GM23338 (cell line): ENCODE measurements around the gene CNGA4. TPM values are rescaled to one million over a fixed set of nuclear protein-coding genes. Genes with fewer than 3 reads are reported as not detected.

ENCODE experiments used
- EZH2phosphoT487 ChIP-seq: fragments of 200-600 bp; sonication (generic); IDR thresholded peaks from one replicate; pipeline ENCODE4 v1.8.1; 2018; ENCODE audit warnings: antibody characterized with exemption; ENCODE audit not compliant: unreplicated experiment
- NANOG ChIP-seq: IDR thresholded peaks from 2 replicates; pipeline ENCODE4 v1.6.1; 2016; ENCODE audit warnings: antibody characterized with exemption, borderline replicate concordance
- STAT1 ChIP-seq: IDR thresholded peaks from one replicate; pipeline ENCODE4 v1.6.1; 2016; ENCODE audit warnings: antibody characterized with exemption; ENCODE audit not compliant: unreplicated experiment
- ZNF114 ChIP-seq: fragments of 250-450 bp; sonication (Bioruptor Pico); IDR thresholded peaks from 2 replicates; pipeline ENCODE4 v1.5.0; 2020; ENCODE audit warnings: mild to moderate bottlenecking, moderate library complexity
- polyA plus RNA-seq: library from polyadenylated mRNA; unstranded; fragments of >200 nt; fragmentation: Nextera tagmentation; extraction: Ambion mirVana; gene quantifications from 2 replicates; pipeline ENCODE4 v1.2.1, GENCODE V29; 2016
- total RNA-seq: library from RNA; depleted of rRNA; stranded (reverse); fragments of >200 nt; shearing (Covaris generic); gene quantifications from 2 replicates; pipeline ENCODE4 v1.2.3, GENCODE V29; 2014
- TF ChIP-seq, protein P1 (sequence below): fragments of 250-450 bp; sonication (Bioruptor Pico); IDR thresholded peaks from 2 replicates; pipeline ENCODE4 v1.5.0; 2020; ENCODE audit warnings: mild to moderate bottlenecking, moderate library complexity
- TF ChIP-seq, protein P2 (sequence below): IDR thresholded peaks from 2 replicates; pipeline ENCODE4 v1.6.1; 2016; ENCODE audit warnings: antibody characterized with exemption
- TF ChIP-seq, protein P3 (sequence below), 2 experiments: fragments of 200-600 bp in 1 of 2; sonication (generic) in 1 of 2; conservative IDR thresholded peaks; 2 replicates each; pipeline versions ENCODE4 v1.5.1 to v1.6.1; 2016 to 2017; ENCODE audit warnings: antibody characterized with exemption in 2 of 2, low read depth in 2 of 2, mild to moderate bottlenecking in 2 of 2, moderate library complexity in 1 of 2

Gene CNGA4
- total and polyA plus RNA-seq, 2 experiments from 2014 or later: 0.15 TPM; not detected in 1

DNA sequence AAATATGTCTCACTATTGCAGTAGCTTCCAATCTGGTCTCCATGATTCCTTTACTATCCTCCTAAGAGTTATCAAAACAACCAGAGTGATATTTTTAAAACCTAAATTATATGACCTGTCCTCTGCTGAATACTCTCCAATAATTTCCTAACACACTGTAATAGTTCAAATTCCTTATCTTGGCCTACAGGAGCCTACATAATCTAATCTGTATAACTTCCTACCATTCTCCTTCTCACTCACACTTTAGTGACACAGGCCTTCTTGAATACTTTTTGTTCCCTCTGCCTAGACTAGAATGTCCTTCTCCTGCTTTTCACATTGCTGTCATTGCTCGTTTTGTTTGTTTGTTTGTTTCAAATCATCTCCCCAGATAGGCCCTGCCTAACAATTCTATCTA, 13.9 kb upstream of the CNGA4 start (continued):
- TF ChIP-seq, protein P1, sequence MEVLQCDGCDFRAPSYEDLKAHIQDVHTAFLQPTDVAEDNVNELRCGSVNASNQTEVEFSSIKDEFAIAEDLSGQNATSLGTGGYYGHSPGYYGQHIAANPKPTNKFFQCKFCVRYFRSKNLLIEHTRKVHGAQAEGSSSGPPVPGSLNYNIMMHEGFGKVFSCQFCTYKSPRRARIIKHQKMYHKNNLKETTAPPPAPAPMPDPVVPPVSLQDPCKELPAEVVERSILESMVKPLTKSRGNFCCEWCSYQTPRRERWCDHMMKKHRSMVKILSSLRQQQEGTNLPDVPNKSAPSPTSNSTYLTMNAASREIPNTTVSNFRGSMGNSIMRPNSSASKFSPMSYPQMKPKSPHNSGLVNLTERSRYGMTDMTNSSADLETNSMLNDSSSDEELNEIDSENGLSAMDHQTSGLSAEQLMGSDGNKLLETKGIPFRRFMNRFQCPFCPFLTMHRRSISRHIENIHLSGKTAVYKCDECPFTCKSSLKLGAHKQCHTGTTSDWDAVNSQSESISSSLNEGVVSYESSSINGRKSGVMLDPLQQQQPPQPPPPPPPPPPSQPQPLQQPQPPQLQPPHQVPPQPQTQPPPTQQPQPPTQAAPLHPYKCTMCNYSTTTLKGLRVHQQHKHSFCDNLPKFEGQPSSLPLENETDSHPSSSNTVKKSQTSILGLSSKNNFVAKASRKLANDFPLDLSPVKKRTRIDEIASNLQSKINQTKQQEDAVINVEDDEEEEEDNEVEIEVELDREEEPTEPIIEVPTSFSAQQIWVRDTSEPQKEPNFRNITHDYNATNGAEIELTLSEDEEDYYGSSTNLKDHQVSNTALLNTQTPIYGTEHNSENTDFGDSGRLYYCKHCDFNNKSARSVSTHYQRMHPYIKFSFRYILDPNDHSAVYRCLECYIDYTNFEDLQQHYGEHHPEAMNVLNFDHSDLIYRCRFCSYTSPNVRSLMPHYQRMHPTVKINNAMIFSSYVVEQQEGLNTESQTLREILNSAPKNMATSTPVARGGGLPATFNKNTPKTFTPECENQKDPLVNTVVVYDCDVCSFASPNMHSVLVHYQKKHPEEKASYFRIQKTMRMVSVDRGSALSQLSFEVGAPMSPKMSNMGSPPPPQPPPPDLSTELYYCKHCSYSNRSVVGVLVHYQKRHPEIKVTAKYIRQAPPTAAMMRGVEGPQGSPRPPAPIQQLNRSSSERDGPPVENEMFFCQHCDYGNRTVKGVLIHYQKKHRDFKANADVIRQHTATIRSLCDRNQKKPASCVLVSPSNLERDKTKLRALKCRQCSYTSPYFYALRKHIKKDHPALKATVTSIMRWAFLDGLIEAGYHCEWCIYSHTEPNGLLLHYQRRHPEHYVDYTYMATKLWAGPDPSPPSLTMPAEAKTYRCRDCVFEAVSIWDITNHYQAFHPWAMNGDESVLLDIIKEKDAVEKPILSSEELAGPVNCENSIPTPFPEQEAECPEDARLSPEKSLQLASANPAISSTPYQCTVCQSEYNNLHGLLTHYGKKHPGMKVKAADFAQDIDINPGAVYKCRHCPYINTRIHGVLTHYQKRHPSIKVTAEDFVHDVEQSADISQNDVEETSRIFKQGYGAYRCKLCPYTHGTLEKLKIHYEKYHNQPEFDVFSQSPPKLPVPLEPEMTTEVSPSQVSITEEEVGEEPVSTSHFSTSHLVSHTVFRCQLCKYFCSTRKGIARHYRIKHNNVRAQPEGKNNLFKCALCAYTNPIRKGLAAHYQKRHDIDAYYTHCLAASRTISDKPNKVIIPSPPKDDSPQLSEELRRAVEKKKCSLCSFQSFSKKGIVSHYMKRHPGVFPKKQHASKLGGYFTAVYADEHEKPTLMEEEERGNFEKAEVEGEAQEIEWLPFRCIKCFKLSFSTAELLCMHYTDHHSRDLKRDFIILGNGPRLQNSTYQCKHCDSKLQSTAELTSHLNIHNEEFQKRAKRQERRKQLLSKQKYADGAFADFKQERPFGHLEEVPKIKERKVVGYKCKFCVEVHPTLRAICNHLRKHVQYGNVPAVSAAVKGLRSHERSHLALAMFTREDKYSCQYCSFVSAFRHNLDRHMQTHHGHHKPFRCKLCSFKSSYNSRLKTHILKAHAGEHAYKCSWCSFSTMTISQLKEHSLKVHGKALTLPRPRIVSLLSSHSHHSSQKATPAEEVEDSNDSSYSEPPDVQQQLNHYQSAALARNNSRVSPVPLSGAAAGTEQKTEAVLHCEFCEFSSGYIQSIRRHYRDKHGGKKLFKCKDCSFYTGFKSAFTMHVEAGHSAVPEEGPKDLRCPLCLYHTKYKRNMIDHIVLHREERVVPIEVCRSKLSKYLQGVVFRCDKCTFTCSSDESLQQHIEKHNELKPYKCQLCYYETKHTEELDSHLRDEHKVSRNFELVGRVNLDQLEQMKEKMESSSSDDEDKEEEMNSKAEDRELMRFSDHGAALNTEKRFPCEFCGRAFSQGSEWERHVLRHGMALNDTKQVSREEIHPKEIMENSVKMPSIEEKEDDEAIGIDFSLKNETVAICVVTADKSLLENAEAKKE (CRISPR knock-in tag): no peak
- TF ChIP-seq, protein P2, sequence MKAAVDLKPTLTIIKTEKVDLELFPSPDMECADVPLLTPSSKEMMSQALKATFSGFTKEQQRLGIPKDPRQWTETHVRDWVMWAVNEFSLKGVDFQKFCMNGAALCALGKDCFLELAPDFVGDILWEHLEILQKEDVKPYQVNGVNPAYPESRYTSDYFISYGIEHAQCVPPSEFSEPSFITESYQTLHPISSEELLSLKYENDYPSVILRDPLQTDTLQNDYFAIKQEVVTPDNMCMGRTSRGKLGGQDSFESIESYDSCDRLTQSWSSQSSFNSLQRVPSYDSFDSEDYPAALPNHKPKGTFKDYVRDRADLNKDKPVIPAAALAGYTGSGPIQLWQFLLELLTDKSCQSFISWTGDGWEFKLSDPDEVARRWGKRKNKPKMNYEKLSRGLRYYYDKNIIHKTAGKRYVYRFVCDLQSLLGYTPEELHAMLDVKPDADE: no peak
- TF ChIP-seq NANOG: no peak
- no peak for TF ChIP-seq ZNF114 (CRISPR knock-in tag)
- TF ChIP-seq STAT1: no peak
- TF ChIP-seq, protein P3, sequence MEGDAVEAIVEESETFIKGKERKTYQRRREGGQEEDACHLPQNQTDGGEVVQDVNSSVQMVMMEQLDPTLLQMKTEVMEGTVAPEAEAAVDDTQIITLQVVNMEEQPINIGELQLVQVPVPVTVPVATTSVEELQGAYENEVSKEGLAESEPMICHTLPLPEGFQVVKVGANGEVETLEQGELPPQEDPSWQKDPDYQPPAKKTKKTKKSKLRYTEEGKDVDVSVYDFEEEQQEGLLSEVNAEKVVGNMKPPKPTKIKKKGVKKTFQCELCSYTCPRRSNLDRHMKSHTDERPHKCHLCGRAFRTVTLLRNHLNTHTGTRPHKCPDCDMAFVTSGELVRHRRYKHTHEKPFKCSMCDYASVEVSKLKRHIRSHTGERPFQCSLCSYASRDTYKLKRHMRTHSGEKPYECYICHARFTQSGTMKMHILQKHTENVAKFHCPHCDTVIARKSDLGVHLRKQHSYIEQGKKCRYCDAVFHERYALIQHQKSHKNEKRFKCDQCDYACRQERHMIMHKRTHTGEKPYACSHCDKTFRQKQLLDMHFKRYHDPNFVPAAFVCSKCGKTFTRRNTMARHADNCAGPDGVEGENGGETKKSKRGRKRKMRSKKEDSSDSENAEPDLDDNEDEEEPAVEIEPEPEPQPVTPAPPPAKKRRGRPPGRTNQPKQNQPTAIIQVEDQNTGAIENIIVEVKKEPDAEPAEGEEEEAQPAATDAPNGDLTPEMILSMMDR (conservative IDR thresholded peaks at IDR 0.05; ENCODE audit: low read depth in 2 of 2): no peak
- TF ChIP-seq EZH2phosphoT487: no peak
